ENCODE results near the gene SAPCD1.

DNA sequence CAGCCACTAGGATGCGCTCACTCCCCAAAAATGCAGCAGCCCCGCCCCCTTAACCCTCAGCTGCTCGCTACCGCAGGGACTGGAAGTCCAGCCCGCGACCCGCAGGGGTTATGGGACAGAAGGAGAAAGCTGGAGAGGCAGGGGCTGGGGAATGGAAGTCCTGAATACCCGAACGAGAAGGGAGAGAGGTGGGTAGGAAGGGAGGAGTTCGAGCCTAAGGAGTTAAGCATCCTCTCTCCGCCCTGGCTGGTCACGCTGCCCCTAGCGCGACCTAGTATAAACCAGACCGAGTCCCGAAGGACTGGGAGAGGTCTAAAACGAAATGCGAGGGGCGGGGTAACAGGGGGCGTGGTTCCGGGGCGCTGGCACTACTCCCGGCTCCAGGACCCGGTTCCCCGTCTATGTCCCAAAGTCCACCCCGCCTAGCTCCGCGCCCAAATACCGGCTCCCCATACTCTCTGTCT lies 32.9 kb upstream of the SAPCD1 start:
- TF ChIP-seq, protein P1, sequence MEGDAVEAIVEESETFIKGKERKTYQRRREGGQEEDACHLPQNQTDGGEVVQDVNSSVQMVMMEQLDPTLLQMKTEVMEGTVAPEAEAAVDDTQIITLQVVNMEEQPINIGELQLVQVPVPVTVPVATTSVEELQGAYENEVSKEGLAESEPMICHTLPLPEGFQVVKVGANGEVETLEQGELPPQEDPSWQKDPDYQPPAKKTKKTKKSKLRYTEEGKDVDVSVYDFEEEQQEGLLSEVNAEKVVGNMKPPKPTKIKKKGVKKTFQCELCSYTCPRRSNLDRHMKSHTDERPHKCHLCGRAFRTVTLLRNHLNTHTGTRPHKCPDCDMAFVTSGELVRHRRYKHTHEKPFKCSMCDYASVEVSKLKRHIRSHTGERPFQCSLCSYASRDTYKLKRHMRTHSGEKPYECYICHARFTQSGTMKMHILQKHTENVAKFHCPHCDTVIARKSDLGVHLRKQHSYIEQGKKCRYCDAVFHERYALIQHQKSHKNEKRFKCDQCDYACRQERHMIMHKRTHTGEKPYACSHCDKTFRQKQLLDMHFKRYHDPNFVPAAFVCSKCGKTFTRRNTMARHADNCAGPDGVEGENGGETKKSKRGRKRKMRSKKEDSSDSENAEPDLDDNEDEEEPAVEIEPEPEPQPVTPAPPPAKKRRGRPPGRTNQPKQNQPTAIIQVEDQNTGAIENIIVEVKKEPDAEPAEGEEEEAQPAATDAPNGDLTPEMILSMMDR (IDR thresholded peaks at IDR 0.05; ENCODE audit: insufficient read depth, low read length): peak; percentile 49
- TF ChIP-seq GABPA (IDR thresholded peaks at IDR 0.05; ENCODE audit: low read depth): no peak
